ENCODE measurements around the gene POLR2H. TPM values are rescaled to one million over a fixed set of nuclear protein-coding genes. Genes with fewer than 3 reads are reported as not detected.

The POLR2H gene
- polyA plus RNA-seq, 2 donors, result 79.6 to 103 TPM

GRCh38 chr3:184349563-184350470, 11.7 kb upstream of the POLR2H start:
- WGBS, 2 donors, result 87 to 89% methylated on average over 10 of the region's 10 CpGs
- H3K4me3 ChIP-seq (ENCODE audit: low read depth in 1 of 2, low read length in 2 of 2), result no peak overlapping the region
- peaks cover 2 to 12% of the 10 kb centered on the region in 2 donors for H3K4me1 ChIP-seq (ENCODE audit: control insufficient read depth in 2 of 2, insufficient read depth in 2 of 2, low read length in 1 of 2)
- no peak overlapping the region for H3K27ac ChIP-seq (ENCODE audit: low read depth in 2 of 2, low read length in 1 of 2)
- H3K27me3 ChIP-seq (ENCODE audit: control insufficient read depth in 1 of 2, insufficient read depth in 2 of 2, low read length in 2 of 2), result no peaks in the 10 kb centered on the region
- H3K36me3 ChIP-seq (ENCODE audit: control insufficient read depth in 2 of 2, insufficient read depth in 2 of 2, low read length in 1 of 2), result peaks cover 0 to 5% of the 10 kb centered on the region in 2 donors
- no peaks in the 10 kb centered on the region for H3K9me3 ChIP-seq (ENCODE audit: control insufficient read depth in 2 of 2, insufficient read depth in 1 of 2, low read depth in 1 of 2, low read length in 1 of 2)

- no peaks in the 10 kb centered on the region for H3K27me3 ChIP-seq (ENCODE audit: control insufficient read depth in 1 of 2, insufficient read depth in 2 of 2, low read length in 2 of 2)
- H3K4me3 ChIP-seq (ENCODE audit: low read depth in 1 of 2, low read length in 2 of 2), result no peak overlapping the region
- H3K27ac ChIP-seq (ENCODE audit: low read depth in 2 of 2, low read length in 1 of 2), result no peak overlapping the region
- H3K9me3 ChIP-seq (ENCODE audit: control insufficient read depth in 2 of 2, insufficient read depth in 1 of 2, low read depth in 1 of 2, low read length in 1 of 2), result no peaks in the 10 kb centered on the region
- H3K4me1 ChIP-seq (ENCODE audit: control insufficient read depth in 2 of 2, insufficient read depth in 2 of 2, low read length in 1 of 2), result peaks cover 2 to 10% of the 10 kb centered on the region in 2 donors
- 95 to 97% methylated on average over 6 of the region's 6 CpGs for WGBS, 2 donors
- H3K36me3 ChIP-seq (ENCODE audit: control insufficient read depth in 2 of 2, insufficient read depth in 2 of 2, low read length in 1 of 2), result peaks cover 0 to 5% of the 10 kb centered on the region in 2 donors
These were observed 10.9 kb upstream of the POLR2H start for GRCh38 chr3:184350618-184351017.

GRCh38 chr3:184351511-184352148, 9.9 kb upstream of the POLR2H start:
- Histone ChIP-seq H3K27ac (ENCODE audit: low read depth in 2 of 2, low read length in 1 of 2) (no peak overlapping the region), H3K9me3 (ENCODE audit: control insufficient read depth in 2 of 2, insufficient read depth in 1 of 2, low read depth in 1 of 2, low read length in 1 of 2) (no peaks in the 10 kb centered on the region), H3K4me1 (ENCODE audit: control insufficient read depth in 2 of 2, insufficient read depth in 2 of 2, low read length in 1 of 2) (peaks cover 2 to 7% of the 10 kb centered on the region in 2 donors), H3K36me3 (ENCODE audit: control insufficient read depth in 2 of 2, insufficient read depth in 2 of 2, low read length in 1 of 2) (peaks cover 0 to 5% of the 10 kb centered on the region in 2 donors), H3K27me3 (ENCODE audit: control insufficient read depth in 1 of 2, insufficient read depth in 2 of 2, low read length in 2 of 2) (no peaks in the 10 kb centered on the region), H3K4me3 (ENCODE audit: low read depth in 1 of 2, low read length in 2 of 2) (no peak overlapping the region)
- 46 to 48% methylated on average over 9 of the region's 9 CpGs for WGBS, 2 donors

GRCh38 chr3:184352149-184352785, 9.2 kb upstream of the POLR2H start:
- Histone ChIP-seq H3K4me3 (ENCODE audit: low read depth in 1 of 2, low read length in 2 of 2) (no peak overlapping the region), H3K27ac (ENCODE audit: low read depth in 2 of 2, low read length in 1 of 2) (no peak overlapping the region), H3K9me3 (ENCODE audit: control insufficient read depth in 2 of 2, insufficient read depth in 1 of 2, low read depth in 1 of 2, low read length in 1 of 2) (no peaks in the 10 kb centered on the region), H3K4me1 (ENCODE audit: control insufficient read depth in 2 of 2, insufficient read depth in 2 of 2, low read length in 1 of 2) (peaks cover 2 to 7% of the 10 kb centered on the region in 2 donors), H3K27me3 (ENCODE audit: control insufficient read depth in 1 of 2, insufficient read depth in 2 of 2, low read length in 2 of 2) (no peaks in the 10 kb centered on the region), H3K36me3 (ENCODE audit: control insufficient read depth in 2 of 2, insufficient read depth in 2 of 2, low read length in 1 of 2) (peaks cover 0 to 5% of the 10 kb centered on the region in 2 donors)
- WGBS, 2 donors, result 49 to 51% methylated on average over 15 of the region's 15 CpGs

GRCh38 chr3:184352897-184353545, 8.5 kb upstream of the POLR2H start:
- Histone ChIP-seq H3K27ac (ENCODE audit: low read depth in 2 of 2, low read length in 1 of 2) (no peak overlapping the region), H3K36me3 (ENCODE audit: control insufficient read depth in 2 of 2, insufficient read depth in 2 of 2, low read length in 1 of 2) (peaks cover 0 to 9% of the 10 kb centered on the region in 2 donors)
- WGBS, 2 donors, result 83 to 85% methylated on average over 11 of the region's 11 CpGs

GRCh38 chr3:184353546-184353941, 8.0 kb upstream of the POLR2H start:
- 93 to 94% methylated on average over 11 of the region's 11 CpGs for WGBS, 2 donors
- no peak overlapping the region for H3K27ac ChIP-seq (ENCODE audit: low read depth in 2 of 2, low read length in 1 of 2)
- peaks cover 0 to 9% of the 10 kb centered on the region in 2 donors for H3K36me3 ChIP-seq (ENCODE audit: control insufficient read depth in 2 of 2, insufficient read depth in 2 of 2, low read length in 1 of 2)
- no peaks in the 10 kb centered on the region for H3K9me3 ChIP-seq (ENCODE audit: control insufficient read depth in 2 of 2, insufficient read depth in 1 of 2, low read depth in 1 of 2, low read length in 1 of 2)
- no peaks in the 10 kb centered on the region for H3K27me3 ChIP-seq (ENCODE audit: control insufficient read depth in 1 of 2, insufficient read depth in 2 of 2, low read length in 2 of 2)
- no peak overlapping the region for H3K4me3 ChIP-seq (ENCODE audit: low read depth in 1 of 2, low read length in 2 of 2)
- H3K4me1 ChIP-seq (ENCODE audit: control insufficient read depth in 2 of 2, insufficient read depth in 2 of 2, low read length in 1 of 2), result peaks cover 2 to 7% of the 10 kb centered on the region in 2 donors

More at GRCh38 chr3:184352897-184353545, 8.5 kb upstream of the POLR2H start:
- H3K9me3 ChIP-seq (ENCODE audit: control insufficient read depth in 2 of 2, insufficient read depth in 1 of 2, low read depth in 1 of 2, low read length in 1 of 2), result no peaks in the 10 kb centered on the region
- H3K4me1 ChIP-seq (ENCODE audit: control insufficient read depth in 2 of 2, insufficient read depth in 2 of 2, low read length in 1 of 2), result peaks cover 2 to 7% of the 10 kb centered on the region in 2 donors
- H3K4me3 ChIP-seq (ENCODE audit: low read depth in 1 of 2, low read length in 2 of 2), result no peak overlapping the region
- no peaks in the 10 kb centered on the region for H3K27me3 ChIP-seq (ENCODE audit: control insufficient read depth in 1 of 2, insufficient read depth in 2 of 2, low read length in 2 of 2)

- no peak overlapping the region for H3K4me3 ChIP-seq (ENCODE audit: low read depth in 1 of 2, low read length in 2 of 2)
- H3K36me3 ChIP-seq (ENCODE audit: control insufficient read depth in 2 of 2, insufficient read depth in 2 of 2, low read length in 1 of 2), result peaks cover 0 to 9% of the 10 kb centered on the region in 2 donors
- H3K4me1 ChIP-seq (ENCODE audit: control insufficient read depth in 2 of 2, insufficient read depth in 2 of 2, low read length in 1 of 2), result peaks cover 2 to 9% of the 10 kb centered on the region in 2 donors
These were observed 7.3 kb upstream of the POLR2H start for GRCh38 chr3:184354121-184354728.

GRCh38 chr3:184354754-184355153, 6.8 kb upstream of the POLR2H start:
- Histone ChIP-seq H3K4me3 (ENCODE audit: low read depth in 1 of 2, low read length in 2 of 2) (no peak overlapping the region), H3K36me3 (ENCODE audit: control insufficient read depth in 2 of 2, insufficient read depth in 2 of 2, low read length in 1 of 2) (peaks cover 0 to 9% of the 10 kb centered on the region in 2 donors), H3K27me3 (ENCODE audit: control insufficient read depth in 1 of 2, insufficient read depth in 2 of 2, low read length in 2 of 2) (no peaks in the 10 kb centered on the region), H3K4me1 (ENCODE audit: control insufficient read depth in 2 of 2, insufficient read depth in 2 of 2, low read length in 1 of 2) (peaks cover 2 to 9% of the 10 kb centered on the region in 2 donors), H3K9me3 (ENCODE audit: control insufficient read depth in 2 of 2, insufficient read depth in 1 of 2, low read depth in 1 of 2, low read length in 1 of 2) (no peaks in the 10 kb centered on the region), H3K27ac (ENCODE audit: low read depth in 2 of 2, low read length in 1 of 2) (no peak overlapping the region)
- 79 to 83% methylated on average over 8 of the region's 8 CpGs for WGBS, 2 donors

More at GRCh38 chr3:184354121-184354728, 7.3 kb upstream of the POLR2H start:
- no peak overlapping the region for H3K27ac ChIP-seq (ENCODE audit: low read depth in 2 of 2, low read length in 1 of 2)
- H3K9me3 ChIP-seq (ENCODE audit: control insufficient read depth in 2 of 2, insufficient read depth in 1 of 2, low read depth in 1 of 2, low read length in 1 of 2), result no peaks in the 10 kb centered on the region
- no peaks in the 10 kb centered on the region for H3K27me3 ChIP-seq (ENCODE audit: control insufficient read depth in 1 of 2, insufficient read depth in 2 of 2, low read length in 2 of 2)
- WGBS, 2 donors, result 47 to 53% methylated on average over 18 of the region's 18 CpGs
